ENCODE measurements around the gene VANGL1. TPM values are rescaled to one million over a fixed set of nuclear protein-coding genes. Genes with fewer than 3 reads are reported as not detected.

Gene VANGL1
- total and polyA plus RNA-seq, 2 of the 4 experiments (the other 2 are of a cell fraction), result 6.1 to 6.7 TPM

DNA sequence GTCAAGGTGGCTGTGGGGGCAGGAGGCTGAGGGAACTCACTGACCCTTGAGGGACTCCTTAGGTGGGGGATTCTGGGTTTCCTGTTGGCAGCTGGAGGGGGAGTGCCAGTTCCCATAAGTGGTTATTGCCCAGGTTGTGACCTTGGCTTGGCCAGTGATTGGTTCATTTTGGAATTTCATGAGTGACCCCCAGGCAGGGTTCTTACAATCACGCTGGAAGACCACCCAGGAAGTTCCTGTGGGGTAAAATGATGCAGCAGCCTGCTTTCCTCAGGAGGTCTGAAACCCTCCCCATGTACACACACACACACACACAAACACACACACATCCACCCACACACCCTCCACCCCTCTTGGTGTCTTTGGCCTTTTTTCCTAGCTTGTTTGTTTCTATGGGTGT, 16.9 kb downstream of the VANGL1 start:
- Histone ChIP-seq H3K4me1 (ENCODE audit: control insufficient read depth, insufficient read depth, low read length) (peaks cover 13% of the 10 kb centered on the region), H4K20me1 (ENCODE audit: insufficient read depth, low read length) (no peaks in the 10 kb centered on the region), H2BK120ac (ENCODE audit: low read depth, low read length) (no peak overlapping the region), H2AFZ (replicated peaks; ENCODE audit: low read length, poor library complexity) (no peak overlapping the region), H3K4ac (ENCODE audit: low read depth, low read length) (no peak overlapping the region), H3K4me3 (ENCODE audit: insufficient read depth, low read depth, low read length) (no peak overlapping the region), H4K91ac (ENCODE audit: insufficient read depth, low read depth, low read length) (no peak overlapping the region), H3K9me3 (ENCODE audit: control insufficient read depth, insufficient read depth, low read length) (no peaks in the 10 kb centered on the region), H2AK9ac (replicated peaks; ENCODE audit: low read depth, low read length, poor library complexity) (no peak overlapping the region), H2BK20ac (ENCODE audit: low read depth, low read length) (no peak overlapping the region), H3K4me2 (ENCODE audit: low read depth, low read length) (no peak overlapping the region), H3K56ac (ENCODE audit: extremely low read depth, insufficient read depth, low read length) (no peak overlapping the region), H3K9me1 (ENCODE audit: insufficient read depth, low read length) (peaks cover 16% of the 10 kb centered on the region; the same call in 1 of the 2 replicates), H3K18ac (ENCODE audit: low read depth, low read length) (no peak overlapping the region), H3K27ac (ENCODE audit: insufficient read depth, low read length) (no peak overlapping the region), H2BK15ac (ENCODE audit: low read depth, low read length) (no peak overlapping the region), H3K9ac (ENCODE audit: low read depth, low read length) (no peak overlapping the region), H3K79me1 (ENCODE audit: low read depth in 1 of 2, low read length in 2 of 2) (peaks cover 11 to 45% of the 10 kb centered on the region in 2 experiments), H3K27me3 (ENCODE audit: control insufficient read depth, insufficient read depth, low read length) (no peaks in the 10 kb centered on the region), H2AK5ac (ENCODE audit: low read depth, low read length) (no peak overlapping the region), H3K23ac (ENCODE audit: low read depth, low read length) (no peak overlapping the region), H3K36me3 (ENCODE audit: control insufficient read depth, insufficient read depth, low read length) (peaks cover 10% of the 10 kb centered on the region), H2BK5ac (ENCODE audit: low read depth, low read length, poor library complexity, severe bottlenecking) (no peak overlapping the region), H4K8ac (ENCODE audit: low read depth in 2 of 2, low read length in 2 of 2) (no peak overlapping the region), H4K5ac (ENCODE audit: low read depth, low read length) (no peak overlapping the region), H3K14ac (replicated peaks; ENCODE audit: low read depth, low read length) (no peak overlapping the region)
- CTCF ChIA-PET, result no interaction called here
- intact Hi-C loops (cut with micrococcal nuclease) (no loop called here), dilution Hi-C loops (cut with HindIII; ENCODE audit: low sequenced_read_pairs, unreplicated experiment) (no loop called here), in situ Hi-C loops (cut with MboI; ENCODE audit: low sequenced_read_pairs) (no loop called here)
- WGBS, 2 experiments (ENCODE audit: extremely low coverage in 2 of 2, insufficient read length in 1 of 2), result no CpG with 5 or more reads among the region's 1 CpG
- DNase-seq (no peak), ATAC-seq (ENCODE audit: low read depth) (no peak)
- no peak for TF ChIP-seq BHLHE40 (IDR thresholded peaks at IDR 0.05; ENCODE audit: low read depth, low read length)
- no peak for TF ChIP-seq MAZ (IDR thresholded peaks at IDR 0.05; ENCODE audit: borderline replicate concordance, low read depth, low read length)
- no peak for TF ChIP-seq MXI1 (IDR thresholded peaks at IDR 0.05; ENCODE audit: borderline replicate concordance, low read depth, low read length)
- no peak for TF ChIP-seq CHD1 (IDR thresholded peaks at IDR 0.05; ENCODE audit: low read depth, low read length)
- no peak for TF ChIP-seq RCOR1 (IDR thresholded peaks at IDR 0.05; ENCODE audit: insufficient replicate concordance, low read length)
- TF ChIP-seq CEBPB (IDR thresholded peaks at IDR 0.05; ENCODE audit: low read depth, low read length), result no peak
- TF ChIP-seq, protein P1, sequence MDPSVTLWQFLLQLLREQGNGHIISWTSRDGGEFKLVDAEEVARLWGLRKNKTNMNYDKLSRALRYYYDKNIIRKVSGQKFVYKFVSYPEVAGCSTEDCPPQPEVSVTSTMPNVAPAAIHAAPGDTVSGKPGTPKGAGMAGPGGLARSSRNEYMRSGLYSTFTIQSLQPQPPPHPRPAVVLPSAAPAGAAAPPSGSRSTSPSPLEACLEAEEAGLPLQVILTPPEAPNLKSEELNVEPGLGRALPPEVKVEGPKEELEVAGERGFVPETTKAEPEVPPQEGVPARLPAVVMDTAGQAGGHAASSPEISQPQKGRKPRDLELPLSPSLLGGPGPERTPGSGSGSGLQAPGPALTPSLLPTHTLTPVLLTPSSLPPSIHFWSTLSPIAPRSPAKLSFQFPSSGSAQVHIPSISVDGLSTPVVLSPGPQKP (IDR thresholded peaks at IDR 0.05; ENCODE audit: borderline replicate concordance, low read depth, low read length), result no peak
- no peak for TF ChIP-seq RAD21 (IDR thresholded peaks at IDR 0.05; ENCODE audit: low read length)
- no peak for TF ChIP-seq SMC3 (IDR thresholded peaks at IDR 0.05; ENCODE audit: low read depth, low read length)
- no peak for TF ChIP-seq FOS (IDR thresholded peaks at IDR 0.05; ENCODE audit: low read depth, low read length)
- no peak for TF ChIP-seq POLR2A (IDR thresholded peaks at IDR 0.05; ENCODE audit: low read depth, low read length)
- TF ChIP-seq, protein P2, sequence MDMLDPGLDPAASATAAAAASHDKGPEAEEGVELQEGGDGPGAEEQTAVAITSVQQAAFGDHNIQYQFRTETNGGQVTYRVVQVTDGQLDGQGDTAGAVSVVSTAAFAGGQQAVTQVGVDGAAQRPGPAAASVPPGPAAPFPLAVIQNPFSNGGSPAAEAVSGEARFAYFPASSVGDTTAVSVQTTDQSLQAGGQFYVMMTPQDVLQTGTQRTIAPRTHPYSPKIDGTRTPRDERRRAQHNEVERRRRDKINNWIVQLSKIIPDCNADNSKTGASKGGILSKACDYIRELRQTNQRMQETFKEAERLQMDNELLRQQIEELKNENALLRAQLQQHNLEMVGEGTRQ (IDR thresholded peaks at IDR 0.05; ENCODE audit: low read depth, low read length), result no peak
- no peak for TF ChIP-seq RFX5 (IDR thresholded peaks at IDR 0.05; ENCODE audit: low read depth, low read length)
- POLR2A ChIA-PET (ENCODE audit: unreplicated experiment), result no interaction called here
- no TSS peak for BruUV-seq (replicated peaks)
